ENCODE results near the gene NAT9.

DNA sequence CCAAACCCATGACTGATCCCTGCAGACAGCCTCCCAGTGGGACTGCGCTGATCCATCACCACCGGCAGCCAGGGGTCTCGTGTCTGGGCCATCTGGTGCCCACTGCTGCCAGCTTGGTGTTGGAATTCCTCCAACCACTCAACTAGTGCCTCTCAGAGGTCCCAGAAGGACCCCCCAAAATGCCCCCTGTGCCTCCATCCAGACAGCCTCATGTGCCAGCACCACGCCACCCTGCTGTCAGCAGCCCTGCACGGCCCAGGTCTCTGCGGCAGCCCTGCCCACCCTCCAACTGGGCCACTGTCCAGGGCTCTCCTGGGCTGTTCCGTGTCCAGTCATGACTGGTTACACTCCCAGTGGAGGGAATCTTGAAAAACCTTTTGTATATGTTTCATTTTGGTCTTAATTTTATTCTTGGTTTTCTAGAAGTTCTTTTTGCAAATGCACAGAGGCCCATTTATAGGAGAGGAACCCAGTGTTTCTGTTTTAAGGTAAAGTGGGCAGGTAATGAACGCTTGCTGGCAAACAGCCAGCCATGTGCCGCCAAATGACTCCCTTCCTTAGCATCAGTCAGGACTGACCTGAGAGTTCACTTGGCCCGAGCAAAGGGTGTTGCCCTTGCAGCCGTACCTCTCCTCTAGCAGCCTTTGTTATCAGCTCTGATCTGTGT is 48.9 kb upstream of the NAT9 start:
- TF ChIP-seq POLR2A (IDR thresholded peaks at IDR 0.05) (no peak), EP300 (IDR thresholded peaks at IDR 0.05) (no peak)
- TF ChIP-seq, protein P1, sequence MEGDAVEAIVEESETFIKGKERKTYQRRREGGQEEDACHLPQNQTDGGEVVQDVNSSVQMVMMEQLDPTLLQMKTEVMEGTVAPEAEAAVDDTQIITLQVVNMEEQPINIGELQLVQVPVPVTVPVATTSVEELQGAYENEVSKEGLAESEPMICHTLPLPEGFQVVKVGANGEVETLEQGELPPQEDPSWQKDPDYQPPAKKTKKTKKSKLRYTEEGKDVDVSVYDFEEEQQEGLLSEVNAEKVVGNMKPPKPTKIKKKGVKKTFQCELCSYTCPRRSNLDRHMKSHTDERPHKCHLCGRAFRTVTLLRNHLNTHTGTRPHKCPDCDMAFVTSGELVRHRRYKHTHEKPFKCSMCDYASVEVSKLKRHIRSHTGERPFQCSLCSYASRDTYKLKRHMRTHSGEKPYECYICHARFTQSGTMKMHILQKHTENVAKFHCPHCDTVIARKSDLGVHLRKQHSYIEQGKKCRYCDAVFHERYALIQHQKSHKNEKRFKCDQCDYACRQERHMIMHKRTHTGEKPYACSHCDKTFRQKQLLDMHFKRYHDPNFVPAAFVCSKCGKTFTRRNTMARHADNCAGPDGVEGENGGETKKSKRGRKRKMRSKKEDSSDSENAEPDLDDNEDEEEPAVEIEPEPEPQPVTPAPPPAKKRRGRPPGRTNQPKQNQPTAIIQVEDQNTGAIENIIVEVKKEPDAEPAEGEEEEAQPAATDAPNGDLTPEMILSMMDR (IDR thresholded peaks at IDR 0.05) = no peak
